Stimulated activated CD4-positive, alpha-beta T cell treated with anti-CD3 and anti-CD28 coated beads, Interleukin-1b, Interleukin-23, amount 100 ng/mL, for 48 hours (primary cell): ENCODE results near the gene CCR6.
"Not testable (repeated sequence)": the region's sequence is repeated elsewhere in the genome, so short reads cannot be mapped to it uniquely, and the experiment has no call there.

Experiments used
- DNase-seq: peaks from one replicate; pipeline ENCODE4 v3.0.0-alpha.2; 2020

Gene CCR6

DNA sequence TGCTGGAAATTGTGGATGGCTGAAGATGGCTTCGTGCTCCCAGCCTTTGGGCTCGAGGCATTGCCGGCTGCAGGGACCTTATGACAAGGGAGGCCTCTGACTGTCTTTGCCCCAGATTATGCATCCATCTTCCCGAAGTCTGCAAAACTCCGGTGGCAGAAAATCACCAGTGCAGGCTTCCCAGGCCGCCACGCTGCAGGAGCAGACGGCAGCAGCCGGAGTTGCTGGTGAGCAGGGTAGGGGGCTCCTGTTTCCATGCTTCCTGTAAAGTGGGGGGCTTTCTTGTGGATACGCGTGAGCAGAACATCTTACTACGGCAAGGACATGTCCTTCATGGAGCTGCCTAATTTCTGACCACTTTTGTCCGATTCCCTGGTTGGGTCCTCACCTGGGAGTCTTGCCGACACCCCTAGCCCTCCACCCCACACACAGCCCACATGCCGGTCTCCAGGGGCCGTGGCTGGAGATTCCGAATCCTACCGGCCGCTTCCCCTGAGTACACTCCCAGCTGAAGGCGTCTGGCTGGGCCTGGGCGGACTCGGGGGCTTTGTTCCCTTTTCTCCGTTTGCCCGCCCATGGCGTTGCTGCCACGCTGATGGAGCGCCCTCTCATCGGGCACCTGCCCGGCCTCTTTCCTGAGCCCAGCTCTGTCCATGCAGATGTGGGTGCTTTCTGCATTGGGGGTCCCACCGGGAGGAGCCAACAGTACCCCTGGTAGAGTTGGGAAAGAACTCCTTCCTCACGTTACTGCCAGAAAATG, 56.2 kb downstream of the CCR6 start:
- not testable (repeated sequence) for DNase-seq

DNA sequence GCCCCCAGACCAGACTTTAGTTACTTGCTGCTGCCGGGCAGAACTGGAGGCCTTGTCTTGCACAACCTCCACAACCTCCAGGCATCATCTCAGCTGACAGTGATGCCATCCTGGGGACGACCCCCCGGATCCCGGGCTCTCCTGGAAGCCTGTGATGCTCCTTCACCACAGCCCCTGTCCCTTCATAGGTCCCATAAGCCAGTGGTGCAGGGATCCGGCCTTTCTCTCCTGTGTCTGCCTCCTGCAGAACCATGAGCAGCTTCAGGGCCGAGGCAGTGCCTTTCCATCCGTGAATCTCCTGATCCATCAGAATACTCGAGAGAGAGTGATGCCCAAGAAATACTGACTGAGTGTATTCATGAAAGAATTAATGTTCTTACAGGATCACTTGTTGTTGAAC, 57.2 kb downstream of the CCR6 start:
- DNase-seq: not testable (repeated sequence)

DNA sequence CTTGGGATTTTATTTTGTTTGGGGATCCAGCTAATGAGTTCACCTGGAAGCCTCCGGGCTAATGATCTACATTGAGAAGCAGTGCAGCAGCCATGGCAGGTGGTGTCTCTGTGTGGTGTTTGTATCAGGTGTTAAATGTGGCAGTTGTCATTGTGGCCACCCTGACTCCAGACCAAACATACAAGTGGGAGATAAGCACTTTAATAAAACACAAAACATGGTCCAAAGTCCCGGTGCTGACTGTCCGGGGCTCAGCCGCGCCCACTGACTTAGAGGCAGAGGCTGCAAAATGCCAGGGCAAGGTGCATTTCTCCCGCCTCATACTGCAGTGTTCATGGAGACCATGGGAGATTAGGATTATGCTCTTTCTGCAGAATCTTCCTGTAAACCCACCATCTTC, 58.5 kb downstream of the CCR6 start:
- not testable (repeated sequence) for DNase-seq

- not testable (repeated sequence) for DNase-seq
Measured at GRCh38 chr6:167182913-167183314, 60.0 kb downstream of the CCR6 start.

GRCh38 chr6:167185101-167185500, 62.2 kb downstream of the CCR6 start:
- DNase-seq: not testable (repeated sequence)

DNA sequence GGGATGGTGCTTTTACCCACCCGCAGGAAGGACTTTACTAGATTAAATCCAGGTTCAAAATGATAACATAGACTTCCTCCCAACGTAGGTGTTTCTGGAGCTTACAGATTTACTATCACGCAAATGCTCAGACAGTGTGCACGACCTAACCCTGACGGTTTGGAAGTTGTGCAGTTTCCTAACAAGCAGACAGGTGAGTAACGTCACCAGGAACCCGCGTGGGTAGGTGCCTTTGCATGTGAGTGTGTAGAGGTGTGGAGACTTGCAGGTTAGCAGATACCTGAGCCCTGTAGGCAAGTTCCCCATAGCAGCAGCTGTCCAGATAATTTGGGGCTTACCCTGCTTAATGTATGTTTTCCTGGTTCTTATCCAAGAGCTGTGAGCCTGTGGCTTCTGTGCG, 64.4 kb downstream of the CCR6 start:
- DNase-seq: not testable (repeated sequence)
